HG03135 (cell line): ENCODE results near the gene SIRT3.

ENCODE experiments used
- ATAC-seq: cut with Tn5 transposase; IDR thresholded peaks from one replicate; pipeline ENCODE4 v1.9.1; 2021; ENCODE audit warnings: mild to moderate bottlenecking, moderate library complexity; ENCODE audit not compliant: unreplicated experiment

The SIRT3 gene

DNA sequence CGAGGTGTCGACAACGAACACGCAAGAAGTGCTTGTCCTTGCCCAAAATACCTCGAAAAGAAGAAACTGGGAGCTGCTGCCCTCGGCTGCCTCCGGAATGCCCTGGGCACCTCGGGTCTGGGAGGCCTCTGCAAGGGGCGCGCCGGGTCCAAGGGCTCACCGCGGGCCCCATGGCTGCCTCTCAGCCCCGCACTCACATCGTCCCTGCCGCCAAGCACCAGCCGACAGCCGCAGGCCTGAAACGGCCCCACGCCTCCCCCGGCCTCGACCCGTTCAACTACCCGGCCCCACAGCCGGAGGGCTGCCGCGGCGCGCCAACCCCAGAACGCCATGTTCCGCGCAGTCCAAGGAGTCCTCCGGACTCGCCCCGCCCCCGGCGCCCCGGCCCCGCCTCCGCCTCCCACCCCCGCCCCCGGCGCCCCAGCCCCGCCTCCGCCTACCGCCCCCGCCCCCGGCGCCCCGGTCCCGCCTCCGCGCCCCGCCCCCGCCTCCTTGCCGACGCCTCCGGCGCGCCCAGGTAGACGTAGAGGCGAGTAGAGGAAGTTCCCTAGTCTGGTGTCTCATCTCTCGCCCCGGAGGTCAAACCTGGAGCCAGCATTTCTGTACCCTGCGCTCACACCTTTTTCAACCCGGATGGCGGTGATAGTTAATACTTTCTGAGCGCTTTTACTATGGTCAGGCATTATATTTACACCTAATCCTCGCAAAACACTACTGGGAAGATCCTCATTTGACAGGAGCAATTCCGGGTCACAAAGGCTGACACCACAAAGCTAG lies at the start of gene SIRT3:
TSS of gene SIRT3 (minus strand) at position 346 of the 777 bp plus-strand sequence. CDS start at position 332, 14 bp downstream.
- peak; percentile 73 for ATAC-seq

DNA sequence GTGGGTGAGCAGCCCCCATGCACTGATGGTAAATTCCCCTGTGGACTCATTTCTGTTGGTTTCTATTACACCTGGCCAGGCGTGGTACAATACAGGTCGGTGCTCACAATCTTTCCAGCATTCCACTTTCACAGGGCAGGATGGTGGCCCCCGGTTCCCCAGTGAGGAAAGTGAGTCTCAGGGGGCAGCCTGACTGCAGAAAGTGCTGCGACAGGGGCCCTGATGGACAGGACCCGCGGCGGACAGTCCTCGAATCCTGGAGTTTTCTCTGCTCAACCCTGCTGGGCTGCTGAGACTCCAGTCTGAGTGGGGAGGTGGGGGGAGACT lies 49.7 kb upstream of the SIRT3 start:
- no peak for ATAC-seq

DNA sequence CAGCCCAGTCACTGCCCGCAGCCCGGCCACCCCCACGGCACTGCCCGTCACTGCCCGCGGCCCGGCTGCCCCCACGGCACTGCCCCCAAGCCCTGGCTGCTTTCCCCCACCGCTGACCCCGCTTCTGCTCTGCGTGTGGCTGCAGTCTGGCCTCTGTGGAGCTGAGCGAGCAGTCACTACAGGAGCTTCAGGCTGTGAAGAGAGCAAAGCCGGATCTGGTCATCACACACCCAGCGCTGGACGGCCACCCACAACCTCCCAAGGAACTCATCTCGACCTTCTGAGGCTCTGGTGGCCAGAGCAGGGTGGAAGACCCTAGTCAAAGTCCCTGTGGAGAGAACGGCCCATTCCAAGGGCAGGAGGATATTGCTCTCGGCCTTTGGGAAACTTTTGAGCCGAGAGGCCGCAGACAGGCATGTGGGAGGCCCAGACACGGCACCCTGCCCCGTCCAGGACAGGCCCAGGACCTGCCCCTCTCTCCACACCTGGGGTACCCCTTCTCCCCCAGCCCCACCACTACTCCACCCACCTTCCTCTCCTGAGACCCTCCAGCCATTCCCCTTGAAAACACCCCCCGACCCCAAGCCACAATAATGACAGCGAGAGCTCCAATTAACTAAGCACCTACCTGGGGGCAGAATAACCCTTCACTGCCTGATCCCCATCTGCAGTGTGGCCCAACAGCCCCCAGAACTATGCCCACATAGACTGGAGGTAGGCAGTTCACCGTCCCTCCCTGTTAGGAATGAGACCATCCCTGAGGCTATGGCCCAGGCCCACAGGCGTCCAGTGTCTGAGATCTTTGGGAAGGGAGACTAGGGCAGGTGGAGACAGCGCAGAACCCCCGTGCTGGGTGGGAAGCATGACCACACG lies 49.1 kb upstream of the SIRT3 start:
- no peak for ATAC-seq

DNA sequence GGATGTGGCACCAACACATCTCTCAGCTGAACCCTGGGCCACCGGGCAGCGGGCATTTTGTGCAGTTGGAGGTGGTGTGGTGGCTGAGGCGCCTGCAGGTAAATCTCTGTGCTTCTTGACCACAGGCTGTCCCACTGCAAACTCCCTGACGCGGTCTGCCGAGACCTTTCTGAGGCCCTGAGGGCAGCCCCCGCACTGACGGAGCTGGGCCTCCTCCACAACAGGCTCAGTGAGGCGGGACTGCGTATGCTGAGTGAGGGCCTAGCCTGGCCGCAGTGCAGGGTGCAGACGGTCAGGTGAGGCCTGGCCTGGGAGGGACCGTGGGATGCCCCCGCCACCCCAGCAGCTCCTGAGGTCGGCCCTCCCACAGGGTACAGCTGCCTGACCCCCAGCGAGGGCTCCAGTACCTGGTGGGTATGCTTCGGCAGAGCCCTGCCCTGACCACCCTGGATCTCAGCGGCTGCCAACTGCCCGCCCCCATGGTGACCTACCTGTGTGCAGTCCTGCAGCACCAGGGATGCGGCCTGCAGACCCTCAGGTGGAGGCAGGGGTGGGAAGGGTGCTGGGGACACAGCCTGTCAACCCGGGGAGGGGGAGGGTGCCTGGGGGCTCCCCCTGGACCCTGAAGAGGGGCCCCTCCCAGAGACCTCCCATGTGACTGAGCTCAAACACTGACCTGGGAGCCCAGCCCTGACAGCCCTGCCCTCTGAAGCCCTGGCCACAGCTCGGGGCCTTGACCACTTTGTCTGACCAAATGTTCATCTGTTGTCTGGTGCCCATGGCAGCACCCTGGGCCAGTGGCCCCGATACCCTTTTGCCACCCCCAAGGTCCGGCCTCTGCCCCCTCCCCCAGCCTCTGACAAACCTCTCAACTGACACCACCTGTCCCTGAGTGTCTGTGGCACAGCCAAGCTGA lies 48.2 kb upstream of the SIRT3 start:
- ATAC-seq, result no peak

DNA sequence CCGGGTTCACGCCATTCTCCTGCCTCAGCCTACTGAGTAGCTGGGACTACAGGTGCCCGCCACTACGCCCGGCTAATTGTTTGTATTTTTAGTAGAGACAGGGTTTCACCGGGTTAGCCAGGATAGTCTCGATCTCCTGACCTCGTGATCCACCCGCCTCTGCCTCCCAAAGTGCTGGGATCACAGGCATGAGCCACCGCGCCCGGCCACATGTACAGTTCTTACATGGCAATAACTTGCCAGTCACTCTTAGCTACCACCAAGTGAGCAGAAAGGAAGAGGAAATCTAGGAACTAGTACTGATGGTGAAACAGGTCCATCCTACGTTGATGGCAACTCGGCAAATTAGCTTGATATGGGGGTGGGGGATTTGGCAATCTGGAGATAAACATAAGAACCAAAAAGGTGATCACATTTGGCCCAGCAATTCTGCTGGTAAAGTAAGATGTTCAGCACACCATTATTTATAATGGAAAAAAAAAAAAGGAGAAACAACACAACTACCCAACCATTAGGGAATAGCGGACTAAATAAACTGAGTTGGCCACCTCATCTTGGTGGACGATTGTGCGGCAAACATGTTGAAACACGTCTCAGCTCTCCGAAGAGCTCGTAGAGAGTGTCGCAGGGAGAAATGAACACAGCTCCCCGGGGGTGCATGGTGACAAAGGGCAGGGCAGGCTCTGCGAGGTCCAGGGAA lies 47.4 kb upstream of the SIRT3 start:
- ATAC-seq, result no peak

DNA sequence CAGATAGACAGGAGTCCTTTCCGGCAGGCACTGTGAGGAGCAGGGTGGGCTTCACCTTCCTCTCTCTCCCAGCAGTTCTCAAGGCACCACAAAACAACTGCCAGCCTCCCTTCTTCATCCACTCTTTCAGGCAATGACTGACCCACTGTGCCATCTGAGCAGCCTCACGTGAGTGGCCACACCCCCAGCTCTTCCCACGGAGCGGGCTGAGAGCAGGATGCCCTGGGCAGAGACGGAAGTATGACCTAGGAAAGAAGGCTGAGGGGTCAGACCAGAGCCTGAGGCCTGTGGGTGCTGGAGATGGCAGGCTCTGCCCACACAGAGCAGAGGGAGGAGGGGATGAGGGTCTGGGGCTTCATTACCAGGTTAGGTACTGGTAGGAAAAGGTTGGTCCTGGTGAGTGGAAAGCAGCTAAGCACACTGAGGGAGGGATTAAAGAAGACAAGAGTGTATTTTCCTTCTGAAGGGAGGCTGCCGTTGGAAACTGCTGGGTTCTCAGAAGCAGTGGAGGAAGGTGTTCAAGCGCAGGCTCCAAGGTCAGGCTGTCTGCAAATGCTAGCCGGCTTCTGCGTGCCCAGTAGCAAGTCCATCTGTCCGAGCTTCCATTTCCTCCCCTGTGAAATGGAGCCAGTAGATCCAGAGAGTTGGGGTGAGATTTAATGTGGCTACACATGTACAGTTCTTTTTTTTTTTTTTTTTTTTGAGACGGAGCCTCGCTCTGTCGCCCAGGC lies 46.7 kb upstream of the SIRT3 start:
- no peak for ATAC-seq

DNA sequence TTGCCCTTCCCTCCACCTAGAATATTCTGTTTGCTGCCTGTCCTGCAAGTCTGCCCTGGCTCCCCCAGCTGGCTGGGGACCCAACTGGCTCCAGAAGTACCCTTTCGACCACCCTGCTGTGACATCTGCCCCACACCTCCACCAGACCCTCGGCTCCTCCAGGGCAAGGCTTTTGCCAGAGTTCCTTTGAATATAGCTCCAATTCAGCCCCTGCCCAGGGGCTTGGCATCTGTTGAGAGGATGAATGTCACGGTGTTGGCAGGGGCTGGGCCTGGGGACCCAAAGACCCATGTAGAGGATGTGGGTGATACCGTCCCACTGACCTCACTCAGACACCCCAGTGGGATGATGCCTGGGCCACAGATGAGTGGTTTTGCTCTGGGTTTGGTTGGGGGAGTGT lies 46.0 kb upstream of the SIRT3 start:
- ATAC-seq, result no peak

DNA sequence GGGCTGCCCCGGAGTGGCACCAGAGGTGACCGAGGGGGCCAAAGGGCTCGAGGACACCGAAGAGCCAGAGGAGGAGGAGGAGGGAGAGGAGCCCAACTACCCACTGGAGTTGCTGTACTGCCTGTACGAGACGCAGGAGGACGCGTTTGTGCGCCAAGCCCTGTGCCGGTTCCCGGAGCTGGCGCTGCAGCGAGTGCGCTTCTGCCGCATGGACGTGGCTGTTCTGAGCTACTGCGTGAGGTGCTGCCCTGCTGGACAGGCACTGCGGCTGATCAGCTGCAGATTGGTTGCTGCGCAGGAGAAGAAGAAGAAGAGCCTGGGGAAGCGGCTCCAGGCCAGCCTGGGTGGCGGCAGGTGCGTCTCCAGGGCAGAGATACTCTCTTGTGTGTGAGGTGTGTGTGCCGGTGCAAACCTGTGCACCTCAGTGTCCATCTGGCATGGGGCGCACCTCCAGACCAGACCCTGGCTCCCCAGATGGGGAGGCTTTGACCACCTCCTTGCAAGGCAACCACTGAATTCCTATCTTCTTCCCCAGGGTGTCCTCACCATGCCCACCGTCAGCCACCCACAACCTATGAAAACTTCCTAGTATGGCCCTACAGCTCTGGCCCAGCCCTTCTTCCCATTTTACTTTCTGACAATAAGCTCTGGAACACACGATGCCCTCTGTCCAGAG lies 45.5 kb upstream of the SIRT3 start:
- no peak for ATAC-seq

DNA sequence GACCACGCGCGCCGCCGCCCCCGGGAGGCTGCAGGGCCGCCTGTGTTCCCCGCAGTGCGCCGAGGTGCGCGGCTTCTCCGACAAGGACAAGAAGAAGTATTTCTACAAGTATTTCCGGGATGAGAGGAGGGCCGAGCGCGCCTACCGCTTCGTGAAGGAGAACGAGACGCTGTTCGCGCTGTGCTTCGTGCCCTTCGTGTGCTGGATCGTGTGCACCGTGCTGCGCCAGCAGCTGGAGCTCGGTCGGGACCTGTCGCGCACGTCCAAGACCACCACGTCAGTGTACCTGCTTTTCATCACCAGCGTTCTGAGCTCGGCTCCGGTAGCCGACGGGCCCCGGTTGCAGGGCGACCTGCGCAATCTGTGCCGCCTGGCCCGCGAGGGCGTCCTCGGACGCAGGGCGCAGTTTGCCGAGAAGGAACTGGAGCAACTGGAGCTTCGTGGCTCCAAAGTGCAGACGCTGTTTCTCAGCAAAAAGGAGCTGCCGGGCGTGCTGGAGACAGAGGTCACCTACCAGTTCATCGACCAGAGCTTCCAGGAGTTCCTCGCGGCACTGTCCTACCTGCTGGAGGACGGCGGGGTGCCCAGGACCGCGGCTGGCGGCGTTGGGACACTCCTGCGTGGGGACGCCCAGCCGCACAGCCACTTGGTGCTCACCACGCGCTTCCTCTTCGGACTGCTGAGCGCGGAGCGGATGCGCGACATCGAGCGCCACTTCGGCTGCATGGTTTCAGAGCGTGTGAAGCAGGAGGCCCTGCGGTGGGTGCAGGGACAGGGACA lies 44.8 kb upstream of the SIRT3 start:
- ATAC-seq, result no peak

DNA sequence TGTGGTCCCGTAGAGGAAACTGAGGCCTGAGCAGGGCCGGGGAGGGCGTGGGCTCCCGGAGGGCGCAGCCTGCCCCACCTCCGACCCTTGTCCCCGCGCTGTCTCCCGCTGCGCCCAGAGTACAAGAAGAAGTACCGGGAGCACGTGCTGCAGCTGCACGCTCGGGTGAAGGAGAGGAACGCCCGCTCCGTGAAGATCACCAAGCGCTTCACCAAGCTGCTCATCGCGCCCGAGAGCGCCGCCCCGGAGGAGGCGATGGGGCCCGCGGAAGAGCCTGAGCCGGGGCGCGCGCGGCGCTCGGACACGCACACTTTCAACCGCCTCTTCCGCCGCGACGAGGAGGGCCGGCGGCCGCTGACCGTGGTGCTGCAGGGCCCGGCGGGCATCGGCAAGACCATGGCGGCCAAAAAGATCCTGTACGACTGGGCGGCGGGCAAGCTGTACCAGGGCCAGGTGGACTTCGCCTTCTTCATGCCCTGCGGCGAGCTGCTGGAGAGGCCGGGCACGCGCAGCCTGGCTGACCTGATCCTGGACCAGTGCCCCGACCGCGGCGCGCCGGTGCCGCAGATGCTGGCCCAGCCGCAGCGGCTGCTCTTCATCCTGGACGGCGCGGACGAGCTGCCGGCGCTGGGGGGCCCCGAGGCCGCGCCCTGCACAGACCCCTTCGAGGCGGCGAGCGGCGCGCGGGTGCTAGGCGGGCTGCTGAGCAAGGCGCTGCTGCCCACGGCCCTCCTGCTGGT lies 44.0 kb upstream of the SIRT3 start:
- no peak for ATAC-seq

DNA sequence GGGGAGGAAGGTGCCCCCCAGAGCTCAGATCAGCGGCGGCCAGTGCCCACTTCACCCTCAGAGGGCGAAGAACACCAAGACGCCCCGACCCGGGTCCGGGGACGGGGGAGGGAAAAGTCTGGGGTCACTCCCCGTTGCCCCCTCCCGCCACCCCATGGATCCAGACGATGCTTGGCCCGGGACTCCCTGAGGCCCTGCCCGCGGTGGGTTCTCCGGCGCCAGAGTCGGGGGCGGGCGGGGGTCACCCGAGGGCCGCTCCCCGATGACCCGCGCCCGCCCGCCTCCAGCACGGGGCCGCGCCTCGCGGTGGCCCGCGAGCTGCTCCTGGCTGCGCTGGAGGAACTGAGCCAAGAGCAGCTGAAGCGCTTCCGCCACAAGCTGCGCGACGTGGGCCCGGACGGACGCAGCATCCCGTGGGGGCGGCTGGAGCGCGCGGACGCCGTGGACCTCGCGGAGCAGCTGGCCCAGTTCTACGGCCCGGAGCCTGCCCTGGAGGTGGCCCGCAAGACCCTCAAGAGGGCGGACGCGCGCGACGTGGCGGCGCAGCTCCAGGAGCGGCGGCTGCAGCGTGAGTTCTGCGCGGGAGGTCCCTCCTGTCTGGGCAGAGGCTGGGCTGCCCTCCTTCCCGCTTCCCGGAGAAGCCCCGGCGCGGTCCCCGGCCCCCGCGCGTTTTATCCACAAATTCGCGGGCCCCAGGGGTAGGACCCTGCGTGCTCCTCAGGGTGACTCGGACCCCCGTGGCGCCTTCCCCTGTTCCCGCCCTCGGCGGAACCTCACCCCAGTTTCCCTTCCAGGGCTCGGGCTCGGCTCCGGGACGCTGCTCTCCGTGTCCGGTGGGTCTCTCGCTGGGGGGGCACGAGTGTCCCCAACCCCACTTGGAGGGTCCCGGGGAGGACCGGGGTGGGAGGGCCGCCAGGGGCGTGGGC lies 43.2 kb upstream of the SIRT3 start:
- no peak for ATAC-seq

DNA sequence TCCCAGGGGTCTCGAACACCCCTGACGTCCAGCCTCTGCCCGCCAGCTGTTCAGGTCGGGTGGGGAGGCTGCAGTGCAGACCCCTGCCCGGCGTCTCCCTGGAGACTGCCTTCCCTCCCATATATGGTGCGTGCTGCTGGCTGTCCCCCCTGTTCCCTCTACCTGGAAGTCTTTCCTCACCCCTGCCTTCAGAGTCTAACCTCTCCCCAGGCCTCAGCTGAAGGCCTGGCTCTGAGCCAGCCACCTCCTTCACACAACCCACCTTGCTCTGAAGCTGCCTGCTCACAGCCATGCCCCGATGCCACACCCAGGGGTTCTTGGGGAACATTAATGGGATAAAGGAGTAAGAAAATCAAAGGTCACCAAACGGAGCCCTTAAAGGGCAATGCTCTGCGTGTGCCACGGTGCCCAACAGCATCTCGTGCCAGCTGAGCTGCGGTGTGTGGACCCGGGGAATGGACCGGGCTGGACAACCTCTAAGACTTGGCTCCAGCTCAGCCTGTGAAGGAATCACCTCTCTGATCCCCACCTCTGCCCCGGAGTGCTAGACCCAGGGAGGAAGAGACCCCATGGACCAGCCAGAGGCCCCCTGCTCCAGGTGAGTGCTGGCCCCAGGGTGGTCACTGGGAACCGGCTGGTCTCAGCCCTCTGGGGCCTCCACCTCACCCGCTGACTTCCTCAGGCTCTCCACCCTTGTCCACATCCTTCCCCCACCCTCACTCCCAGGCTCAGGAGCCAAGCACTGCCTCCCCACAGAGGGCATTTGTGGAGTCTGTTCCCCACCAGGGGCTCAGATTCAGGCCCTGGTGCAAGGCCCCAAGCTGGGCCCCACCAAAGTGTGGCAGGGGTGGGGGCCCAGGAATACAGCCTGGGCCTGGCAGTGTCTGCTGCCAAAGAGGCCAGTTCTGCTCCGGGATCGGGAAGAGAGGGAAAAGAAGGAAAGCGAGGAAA lies 42.1 kb upstream of the SIRT3 start, which contains the start of gene NLRP6:
TSS of gene NLRP6 (plus strand) at position 407 of the 951 bp plus-strand sequence. CDS start at position 570, 163 bp downstream.
- ATAC-seq, result no peak

DNA sequence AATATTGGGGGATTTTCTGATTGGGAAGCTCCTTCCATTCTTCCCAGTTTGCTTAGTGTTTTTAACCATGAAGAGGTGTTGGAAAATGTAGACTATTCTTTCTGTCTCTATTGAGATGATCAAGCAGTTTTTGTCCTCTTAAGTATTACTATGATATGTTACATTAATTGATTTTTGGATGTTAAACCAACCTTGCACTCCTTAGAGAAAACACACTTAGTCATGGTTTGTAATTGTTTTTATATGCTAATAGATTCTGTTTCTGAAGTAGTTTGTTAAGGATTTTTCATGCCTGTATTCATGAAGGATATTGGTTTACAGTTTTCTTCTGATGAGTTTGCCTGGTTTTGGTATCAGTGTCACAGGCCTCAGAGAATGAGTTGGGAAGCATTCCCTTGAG lies 40.1 kb upstream of the SIRT3 start:
- no peak for ATAC-seq

DNA sequence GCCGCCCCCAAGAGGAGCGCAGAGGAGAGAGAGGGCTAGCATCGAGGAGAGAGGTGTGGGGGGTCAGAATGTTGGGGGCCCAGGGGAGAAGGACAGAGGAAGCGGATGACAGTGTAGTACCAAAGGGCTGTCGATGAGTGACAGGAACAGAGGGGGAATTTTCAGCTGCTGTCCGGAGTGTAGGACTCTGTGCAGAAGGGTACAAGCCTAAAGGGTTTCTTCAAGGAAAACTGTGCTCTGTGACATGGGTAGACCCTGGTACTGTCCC lies 36.7 kb upstream of the SIRT3 start:
- ATAC-seq, result no peak

DNA sequence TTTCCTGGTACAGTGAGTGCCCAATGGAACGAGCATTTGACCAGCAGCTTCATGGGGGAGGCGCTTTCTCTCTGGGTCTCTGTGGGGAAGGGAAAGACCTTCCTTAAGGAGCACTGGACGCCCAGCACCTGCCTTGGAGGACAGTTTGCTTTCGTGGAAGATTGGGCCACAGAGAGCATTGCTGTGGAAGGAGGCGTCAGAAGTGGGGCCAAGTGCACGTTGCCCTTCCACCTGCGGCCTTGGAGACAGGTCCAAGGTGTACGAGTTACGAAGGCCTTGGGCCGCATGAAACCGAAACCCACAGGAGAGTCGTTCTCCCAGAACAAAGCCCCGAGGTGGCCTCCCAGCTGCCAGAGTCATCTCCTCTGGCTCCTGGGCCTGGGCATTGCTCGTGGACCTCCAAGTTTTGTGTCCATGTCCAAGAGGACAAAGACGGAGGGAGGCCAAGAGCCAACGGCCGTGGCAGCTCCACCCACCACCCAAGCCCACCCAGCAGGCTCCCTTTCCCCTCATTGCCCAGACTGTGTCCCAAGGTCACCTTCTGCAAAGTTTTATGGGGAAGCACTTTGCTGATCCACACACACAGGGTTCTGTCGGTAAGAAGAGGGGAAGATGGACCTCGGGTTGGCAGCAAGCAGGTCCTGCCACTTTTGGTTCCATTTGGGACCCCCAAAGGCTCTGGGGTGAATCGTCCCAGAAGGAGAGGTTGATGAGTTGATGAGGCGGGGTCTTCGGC lies 36.2 kb upstream of the SIRT3 start:
- no peak for ATAC-seq
